Iris pigment epithelial cell (primary cell): ENCODE data around the gene CDCA3.

Experiments
- DNase-seq: peaks from one replicate; pipeline ENCODE4 v3.0.0-alpha.2; 2011; ENCODE audit warnings: low read depth

CDCA3 gene

GRCh38 chr12:6832125-6832524 lies 19.0 kb downstream of the CDCA3 start:
- DNase-seq = no peak

- DNase-seq = no peak
Observed at GRCh38 chr12:6831450-6831995, 19.6 kb downstream of the CDCA3 start.

- DNase-seq = no peak
Observed at GRCh38 chr12:6830999-6831398, 20.1 kb downstream of the CDCA3 start.

- no peak for DNase-seq
Observed at GRCh38 chr12:6830286-6830890, 20.7 kb downstream of the CDCA3 start.

- DNase-seq = no peak
Observed at GRCh38 chr12:6829536-6830220, 21.4 kb downstream of the CDCA3 start.

- peak; percentile 78 for DNase-seq
Observed at GRCh38 chr12:6828781-6829535, 22.1 kb downstream of the CDCA3 start.

- peak; percentile 38 for DNase-seq
Observed at GRCh38 chr12:6827982-6828780, 22.9 kb downstream of the CDCA3 start, which contains the start of gene P3H3. Gene P3H3 (plus strand): TSS chr12:6828407. CDS start chr12:6828441, 34 bp downstream.

GRCh38 chr12:6827437-6827911 lies 23.6 kb downstream of the CDCA3 start:
- DNase-seq = peak; percentile 82

- DNase-seq = no peak
Observed at GRCh38 chr12:6826734-6827436, 24.2 kb downstream of the CDCA3 start.

GRCh38 chr12:6826125-6826733 lies 24.9 kb downstream of the CDCA3 start:
- no peak for DNase-seq

- peak; percentile 80 for DNase-seq
Observed at GRCh38 chr12:6825398-6826124, 25.5 kb downstream of the CDCA3 start.

GRCh38 chr12:6824901-6825381 lies 26.1 kb downstream of the CDCA3 start:
- DNase-seq = peak; percentile 45

GRCh38 chr12:6824085-6824775 lies 26.9 kb downstream of the CDCA3 start:
- DNase-seq = no peak

- DNase-seq = no peak
Observed at GRCh38 chr12:6823182-6824084, 27.7 kb downstream of the CDCA3 start.

GRCh38 chr12:6822426-6823135 lies 28.5 kb downstream of the CDCA3 start:
- no peak for DNase-seq

GRCh38 chr12:6821591-6822425 lies 29.3 kb downstream of the CDCA3 start, which contains the start of gene GPR162:
Gene GPR162 (plus strand): TSS chr12:6821821. CDS start chr12:6823899, 2,078 bp downstream.
- DNase-seq = peak; percentile 51
